Smooth muscle cell (in vitro differentiated cells): Measurements from ENCODE around the gene KCNH5. TPM values are rescaled to one million over a fixed set of nuclear protein-coding genes. Genes with fewer than 3 reads are reported as not detected.

Experiments used
- DNase-seq: peaks from one replicate; lab custom pipeline; 2025; ENCODE audit not compliant: unreplicated experiment; lab: John Stamatoyannopoulos, UW
- H2AFZ ChIP-seq: fragments of 200-600 bp; sonication (generic); 2 replicates; pipeline ENCODE4 v1.6.0; 2016; ENCODE audit warnings: antibody characterized with exemption, low read depth, mild to moderate bottlenecking
- H3F3A ChIP-seq: fragments of 200-600 bp; sonication (generic); 2 replicates; pipeline ENCODE4 v1.6.0; 2017; ENCODE audit warnings: antibody characterized with exemption, low read depth
- H3K27ac ChIP-seq: fragments of 200-600 bp; sonication (generic); 2 replicates; pipeline ENCODE4 v1.5.1; 2016; ENCODE audit warnings: low read depth, mild to moderate bottlenecking
- H3K27me3 ChIP-seq: fragments of 200-600 bp; sonication (generic); 2 replicates; pipeline ENCODE4 v1.6.1; 2016; ENCODE audit warnings: low read depth, mild to moderate bottlenecking
- H3K36me3 ChIP-seq: fragments of 200-600 bp; sonication (generic); 2 replicates; pipeline ENCODE4 v1.5.1; 2016; ENCODE audit warnings: low read depth
- H3K4me1 ChIP-seq: fragments of 200-600 bp; sonication (generic); 2 replicates; pipeline ENCODE4 v1.5.1; 2016; ENCODE audit warnings: low read depth
- H3K4me2 ChIP-seq: fragments of 200-600 bp; sonication (generic); 2 replicates; pipeline ENCODE4 v1.6.0; 2016; ENCODE audit warnings: mild to moderate bottlenecking
- H3K4me3 ChIP-seq: fragments of 200-600 bp; sonication (generic); 2 replicates; pipeline ENCODE4 v1.5.1; 2016; ENCODE audit warnings: mild to moderate bottlenecking
- H3K79me2 ChIP-seq: fragments of 200-600 bp; sonication (generic); 2 replicates; pipeline ENCODE4 v1.6.0; 2016; ENCODE audit warnings: low read depth, mild to moderate bottlenecking
- H3K9ac ChIP-seq: fragments of 200-600 bp; sonication (generic); 2 replicates; pipeline ENCODE4 v1.6.0; 2016; ENCODE audit warnings: low read depth
- H3K9me3 ChIP-seq: fragments of 200-600 bp; sonication (generic); replicated peaks from 2 replicates; pipeline ENCODE4 v1.5.1; 2016; ENCODE audit warnings: low read depth
- H4K20me1 ChIP-seq: fragments of 200-600 bp; sonication (generic); 2 replicates; pipeline ENCODE4 v1.6.0; 2016; ENCODE audit warnings: low read depth
- WGBS: methylation state at CpG from one replicate; pipeline ENCODE4 v1.1.7; 2016; ENCODE audit warnings: low lambda C conversion rate; 5-methylcytosine and 5-hydroxymethylcytosine counted together
- polyA plus RNA-seq: library from polyadenylated mRNA; unstranded; fragments of >200 nt; fragmentation: Nextera tagmentation; extraction: Ambion mirVana; gene quantifications from 2 replicates; pipeline ENCODE4 v1.2.1, GENCODE V29; 2016
- total RNA-seq: library from RNA; depleted of rRNA; stranded (reverse); fragments of >200 nt; gene quantifications from 2 replicates; pipeline ENCODE4 v1.2.3, GENCODE V29; 2014
- TF ChIP-seq, protein P1 (sequence below): fragments of 200-600 bp; sonication (generic); IDR thresholded peaks from 2 replicates; pipeline ENCODE4 v1.5.1; 2017; ENCODE audit warnings: borderline replicate concordance, mild to moderate bottlenecking, antibody characterized with exemption; ENCODE audit not compliant: insufficient read depth, poor library complexity, severe bottlenecking

The KCNH5 gene
- total and polyA plus RNA-seq, 2 experiments from 2014 or later, result 0.03 to 0.54 TPM

DNA sequence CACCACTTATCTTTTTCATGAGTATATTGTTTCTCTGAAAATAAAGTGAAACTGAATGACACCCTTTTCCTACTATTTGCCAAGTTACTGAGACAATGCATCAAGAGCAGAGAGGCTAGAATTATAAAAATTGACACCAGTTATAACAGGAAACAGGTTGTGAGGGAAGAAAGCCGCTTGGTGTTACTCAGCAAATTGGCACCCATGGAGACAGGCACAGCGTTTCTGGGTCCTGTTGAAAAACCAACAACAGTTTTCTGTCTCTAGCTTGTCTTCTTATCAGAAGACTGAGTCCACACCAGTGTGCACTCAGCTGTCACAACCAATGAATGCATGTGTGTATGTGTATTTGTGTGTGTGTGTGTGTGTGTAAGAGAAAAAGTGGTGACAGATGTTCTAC lies 267.7 kb downstream of the KCNH5 start:
- Histone ChIP-seq H4K20me1 (no peaks in the 10 kb centered on the region), H2AFZ (no peak overlapping the region), H3K36me3 (no peaks in the 10 kb centered on the region), H3K4me3 (no peak overlapping the region), H3K27me3 (no peaks in the 10 kb centered on the region), H3K4me2 (no peak overlapping the region), H3K27ac (no peak overlapping the region), H3K9me3 (no peaks in the 10 kb centered on the region), H3K79me2 (no peaks in the 10 kb centered on the region), H3K4me1 (no peaks in the 10 kb centered on the region), H3F3A (no peaks in the 10 kb centered on the region), H3K9ac (no peak overlapping the region)
- DNase-seq, result no peak
- TF ChIP-seq, protein P1, sequence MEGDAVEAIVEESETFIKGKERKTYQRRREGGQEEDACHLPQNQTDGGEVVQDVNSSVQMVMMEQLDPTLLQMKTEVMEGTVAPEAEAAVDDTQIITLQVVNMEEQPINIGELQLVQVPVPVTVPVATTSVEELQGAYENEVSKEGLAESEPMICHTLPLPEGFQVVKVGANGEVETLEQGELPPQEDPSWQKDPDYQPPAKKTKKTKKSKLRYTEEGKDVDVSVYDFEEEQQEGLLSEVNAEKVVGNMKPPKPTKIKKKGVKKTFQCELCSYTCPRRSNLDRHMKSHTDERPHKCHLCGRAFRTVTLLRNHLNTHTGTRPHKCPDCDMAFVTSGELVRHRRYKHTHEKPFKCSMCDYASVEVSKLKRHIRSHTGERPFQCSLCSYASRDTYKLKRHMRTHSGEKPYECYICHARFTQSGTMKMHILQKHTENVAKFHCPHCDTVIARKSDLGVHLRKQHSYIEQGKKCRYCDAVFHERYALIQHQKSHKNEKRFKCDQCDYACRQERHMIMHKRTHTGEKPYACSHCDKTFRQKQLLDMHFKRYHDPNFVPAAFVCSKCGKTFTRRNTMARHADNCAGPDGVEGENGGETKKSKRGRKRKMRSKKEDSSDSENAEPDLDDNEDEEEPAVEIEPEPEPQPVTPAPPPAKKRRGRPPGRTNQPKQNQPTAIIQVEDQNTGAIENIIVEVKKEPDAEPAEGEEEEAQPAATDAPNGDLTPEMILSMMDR, result no peak
- WGBS, result 85% methylated on average over 2 of the region's 2 CpGs

DNA sequence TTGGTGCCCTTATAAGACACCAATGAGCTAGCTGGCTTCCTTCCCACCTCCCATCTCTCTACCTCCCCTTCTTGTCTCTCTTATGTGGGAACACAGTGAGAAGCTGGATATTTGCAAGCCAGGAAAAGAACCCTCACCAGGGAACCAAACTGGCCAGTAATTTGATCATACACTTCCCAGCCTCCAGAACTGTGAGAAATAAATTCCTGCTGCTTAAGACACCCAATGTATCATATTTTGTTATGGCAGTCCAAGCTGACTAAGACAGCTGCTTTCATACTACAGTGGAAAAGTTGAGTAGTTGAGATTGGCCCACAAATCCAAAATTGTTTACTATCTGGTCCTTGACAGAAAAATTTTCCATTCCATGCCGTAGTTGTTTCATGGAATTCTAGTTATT lies 269.0 kb downstream of the KCNH5 start:
- H3F3A ChIP-seq, result no peaks in the 10 kb centered on the region
- no peak for DNase-seq
- H4K20me1 ChIP-seq, result no peaks in the 10 kb centered on the region
- H3K36me3 ChIP-seq, result no peaks in the 10 kb centered on the region
- H3K9ac ChIP-seq, result no peak overlapping the region
- WGBS, result 82% methylated on average over 1 of the region's 1 CpG
- H3K4me1 ChIP-seq, result no peaks in the 10 kb centered on the region
- no peak overlapping the region for H3K27ac ChIP-seq
- no peak overlapping the region for H3K4me2 ChIP-seq
- H2AFZ ChIP-seq, result no peak overlapping the region
- TF ChIP-seq, protein P1, result no peak
- no peak overlapping the region for H3K4me3 ChIP-seq
- no peaks in the 10 kb centered on the region for H3K27me3 ChIP-seq
- no peaks in the 10 kb centered on the region for H3K79me2 ChIP-seq
- H3K9me3 ChIP-seq, result no peaks in the 10 kb centered on the region

DNA sequence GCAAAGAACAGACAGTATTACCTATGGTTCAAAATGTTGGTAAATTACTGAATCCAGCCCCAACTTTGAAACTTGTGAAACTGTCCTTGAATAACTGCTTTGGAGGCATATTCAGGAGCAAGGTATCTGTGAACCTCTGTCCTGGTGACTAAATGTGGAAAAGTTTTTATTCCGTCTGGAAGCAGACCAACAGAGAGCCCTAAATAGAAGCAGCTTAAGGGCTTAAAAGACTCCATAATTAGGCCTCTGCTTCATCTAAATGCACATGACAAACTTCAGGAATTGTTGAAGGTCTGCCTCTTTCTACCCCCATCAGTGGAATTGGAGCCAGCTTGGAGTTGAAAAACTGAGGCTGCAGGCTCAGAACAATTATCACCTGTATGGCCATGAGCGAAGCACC lies 276.5 kb downstream of the KCNH5 start:
- H3K27me3 ChIP-seq, result no peaks in the 10 kb centered on the region
- H3K27ac ChIP-seq, result no peak overlapping the region
- H3K4me3 ChIP-seq, result no peak overlapping the region
- no peaks in the 10 kb centered on the region for H4K20me1 ChIP-seq
- H3K36me3 ChIP-seq, result no peaks in the 10 kb centered on the region
- no peaks in the 10 kb centered on the region for H3F3A ChIP-seq
- no peak overlapping the region for H2AFZ ChIP-seq
- H3K9ac ChIP-seq, result no peak overlapping the region
- TF ChIP-seq, protein P1, result no peak
- WGBS, result 52% methylated on average over 2 of the region's 2 CpGs
- H3K4me2 ChIP-seq, result no peak overlapping the region
- H3K79me2 ChIP-seq, result no peaks in the 10 kb centered on the region
- no peak for DNase-seq
- H3K9me3 ChIP-seq, result no peaks in the 10 kb centered on the region
- no peaks in the 10 kb centered on the region for H3K4me1 ChIP-seq

DNA sequence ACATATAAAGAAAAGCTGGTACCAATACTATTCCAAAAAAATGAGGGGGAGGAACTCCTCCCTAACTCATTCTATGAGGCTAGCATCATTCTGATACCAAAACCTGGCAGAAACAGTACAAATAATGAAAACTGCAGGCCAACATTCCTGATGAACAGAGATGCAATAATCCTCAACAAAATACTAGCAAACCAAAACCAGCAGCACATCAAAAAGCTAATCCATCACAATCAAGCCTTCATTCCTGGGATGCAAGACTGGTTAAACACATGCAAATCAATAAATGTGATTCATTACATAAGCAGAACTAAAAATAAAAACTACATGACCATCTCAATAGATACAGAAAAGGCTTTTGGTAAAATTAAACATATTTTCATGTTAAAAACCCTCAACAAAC lies 281.3 kb downstream of the KCNH5 start:
- Histone ChIP-seq H3K27me3 (no peaks in the 10 kb centered on the region), H3K4me2 (no peak overlapping the region), H4K20me1 (no peaks in the 10 kb centered on the region), H3K9ac (no peak overlapping the region), H3F3A (no peaks in the 10 kb centered on the region), H3K36me3 (no peaks in the 10 kb centered on the region), H3K4me1 (no peaks in the 10 kb centered on the region), H2AFZ (no peak overlapping the region), H3K9me3 (no peaks in the 10 kb centered on the region), H3K4me3 (no peak overlapping the region), H3K27ac (no peak overlapping the region), H3K79me2 (no peaks in the 10 kb centered on the region)
- TF ChIP-seq, protein P1, result no peak
- DNase-seq, result no peak
